Subcutaneous adipose tissue (tissue), 4 donors: ENCODE measurements around the gene ZNF618. TPM values are rescaled to one million over a fixed set of nuclear protein-coding genes. Genes with fewer than 3 reads are reported as not detected.

Experiments
- total RNA-seq, 4 donors: library from RNA; depleted of rRNA; stranded (reverse); fragments of >200 nt; gene quantifications; one replicate each; pipeline ENCODE4 v1.1.0, GENCODE V29; 2016
- TF ChIP-seq, protein P1 (sequence below): fragments of 450-650 bp; IDR thresholded peaks from one replicate; pipeline ENCODE4 v1.5.1; 2016; ENCODE audit warnings: low read depth, mild to moderate bottlenecking, control low read depth, antibody characterized with exemption, moderate library complexity

The ZNF618 gene
- total RNA-seq, 4 donors from 2014 or later = 3.7 to 7.7 (median 4.4) TPM

DNA sequence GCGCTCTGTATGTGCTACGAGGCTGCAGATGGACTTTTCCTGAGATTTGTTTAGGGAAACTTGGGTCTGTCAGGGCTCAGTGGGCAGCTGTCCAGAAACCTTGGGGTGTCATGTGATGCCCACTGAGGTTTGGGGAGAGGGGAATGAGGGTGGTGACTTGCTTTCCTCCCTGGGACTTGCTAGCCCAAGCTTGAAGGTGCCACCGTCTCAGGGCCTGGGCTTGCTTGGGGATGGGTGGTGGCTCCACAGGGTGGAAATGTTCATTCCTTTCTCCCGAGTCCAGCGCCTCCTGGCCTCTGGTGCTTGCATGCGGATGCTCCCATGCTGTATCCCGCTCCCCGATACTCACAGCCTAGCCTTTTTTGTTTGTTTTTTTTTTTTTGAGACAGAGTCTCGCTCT lies 33.3 kb downstream of the ZNF618 start:
- TF ChIP-seq, protein P1, sequence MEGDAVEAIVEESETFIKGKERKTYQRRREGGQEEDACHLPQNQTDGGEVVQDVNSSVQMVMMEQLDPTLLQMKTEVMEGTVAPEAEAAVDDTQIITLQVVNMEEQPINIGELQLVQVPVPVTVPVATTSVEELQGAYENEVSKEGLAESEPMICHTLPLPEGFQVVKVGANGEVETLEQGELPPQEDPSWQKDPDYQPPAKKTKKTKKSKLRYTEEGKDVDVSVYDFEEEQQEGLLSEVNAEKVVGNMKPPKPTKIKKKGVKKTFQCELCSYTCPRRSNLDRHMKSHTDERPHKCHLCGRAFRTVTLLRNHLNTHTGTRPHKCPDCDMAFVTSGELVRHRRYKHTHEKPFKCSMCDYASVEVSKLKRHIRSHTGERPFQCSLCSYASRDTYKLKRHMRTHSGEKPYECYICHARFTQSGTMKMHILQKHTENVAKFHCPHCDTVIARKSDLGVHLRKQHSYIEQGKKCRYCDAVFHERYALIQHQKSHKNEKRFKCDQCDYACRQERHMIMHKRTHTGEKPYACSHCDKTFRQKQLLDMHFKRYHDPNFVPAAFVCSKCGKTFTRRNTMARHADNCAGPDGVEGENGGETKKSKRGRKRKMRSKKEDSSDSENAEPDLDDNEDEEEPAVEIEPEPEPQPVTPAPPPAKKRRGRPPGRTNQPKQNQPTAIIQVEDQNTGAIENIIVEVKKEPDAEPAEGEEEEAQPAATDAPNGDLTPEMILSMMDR = no peak

DNA sequence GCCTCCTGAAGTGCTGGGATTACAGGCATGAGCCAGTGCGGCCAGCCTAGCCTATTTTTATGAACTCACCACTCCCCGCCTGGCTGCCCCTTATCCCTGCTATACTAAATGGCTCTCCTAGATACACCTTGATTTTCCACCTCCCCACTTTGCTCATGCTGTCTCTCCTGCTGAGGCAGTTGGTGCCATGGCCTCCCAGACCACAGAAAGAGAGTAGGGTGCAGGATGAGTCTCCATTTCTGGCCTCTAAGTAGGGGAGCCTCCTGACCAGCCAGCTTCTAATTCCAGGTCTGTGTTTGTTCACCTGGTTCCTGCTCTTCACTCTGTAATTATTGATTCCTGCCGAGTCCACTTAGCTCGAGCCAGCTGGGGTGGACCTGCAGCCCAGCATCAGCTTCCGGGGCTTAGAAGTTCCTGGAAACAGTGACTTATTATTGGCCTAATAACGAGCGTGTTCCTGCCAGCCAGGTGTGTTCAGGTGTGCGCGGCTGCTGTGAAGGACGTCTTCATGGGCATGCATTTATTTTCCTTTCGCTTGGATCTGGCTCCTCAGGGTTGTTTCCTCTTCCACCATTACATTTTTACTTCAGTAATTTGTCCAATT lies 34.0 kb downstream of the ZNF618 start:
- TF ChIP-seq, protein P1 = no peak

DNA sequence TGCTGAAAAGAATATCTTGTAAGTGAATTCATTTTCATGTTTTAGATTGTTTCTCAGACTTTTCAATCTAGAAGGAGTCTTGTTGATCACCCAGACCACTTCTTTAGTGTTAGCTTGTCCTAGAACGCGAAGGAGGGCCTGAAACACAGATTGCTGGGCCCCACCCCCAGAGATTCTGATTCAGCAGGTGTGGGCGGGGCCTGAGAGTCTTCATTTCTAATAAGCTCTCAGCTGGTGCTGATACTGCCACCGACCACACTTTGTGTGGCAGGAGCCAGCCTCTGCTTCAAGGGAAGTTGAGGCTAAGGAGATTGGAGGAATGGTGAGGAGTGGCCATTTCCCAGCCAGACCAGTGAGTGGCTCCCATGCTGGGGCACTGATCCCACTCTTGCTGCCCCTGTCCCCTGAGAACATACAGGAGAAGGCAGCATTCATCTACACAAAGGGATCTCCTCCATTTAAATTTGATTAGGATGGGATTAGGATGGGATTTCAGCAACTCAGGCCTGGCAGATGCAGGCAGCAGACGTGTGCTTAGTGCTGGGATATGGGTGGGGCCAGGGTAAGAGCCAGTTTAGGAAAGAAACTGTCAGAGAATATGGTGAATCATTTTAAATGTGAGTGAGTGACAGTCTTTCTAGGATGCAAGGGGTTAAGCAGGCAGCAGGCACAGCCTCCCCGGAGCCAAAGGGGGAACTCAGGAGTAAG lies 35.9 kb downstream of the ZNF618 start:
- TF ChIP-seq, protein P1 = no peak

DNA sequence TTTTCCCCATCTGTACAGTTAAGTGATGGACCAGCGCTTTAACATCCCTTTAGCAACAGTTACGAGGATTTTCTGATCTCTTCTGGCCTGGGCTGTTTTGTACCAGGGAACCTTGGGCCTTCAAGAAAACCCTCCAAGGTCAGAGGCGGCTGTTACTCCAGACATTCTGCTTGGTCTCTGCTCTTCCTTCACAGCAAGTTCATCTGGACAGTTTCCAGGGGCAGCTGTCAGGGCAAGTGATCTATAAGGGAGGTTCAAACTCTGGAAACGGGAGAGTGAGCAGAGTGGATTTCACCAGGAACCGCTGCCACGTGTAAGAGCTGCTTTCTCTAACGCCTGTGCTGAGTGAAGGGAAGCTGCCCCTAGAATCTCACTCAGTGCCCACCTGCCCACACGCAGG lies 36.7 kb downstream of the ZNF618 start:
- TF ChIP-seq, protein P1 = no peak

DNA sequence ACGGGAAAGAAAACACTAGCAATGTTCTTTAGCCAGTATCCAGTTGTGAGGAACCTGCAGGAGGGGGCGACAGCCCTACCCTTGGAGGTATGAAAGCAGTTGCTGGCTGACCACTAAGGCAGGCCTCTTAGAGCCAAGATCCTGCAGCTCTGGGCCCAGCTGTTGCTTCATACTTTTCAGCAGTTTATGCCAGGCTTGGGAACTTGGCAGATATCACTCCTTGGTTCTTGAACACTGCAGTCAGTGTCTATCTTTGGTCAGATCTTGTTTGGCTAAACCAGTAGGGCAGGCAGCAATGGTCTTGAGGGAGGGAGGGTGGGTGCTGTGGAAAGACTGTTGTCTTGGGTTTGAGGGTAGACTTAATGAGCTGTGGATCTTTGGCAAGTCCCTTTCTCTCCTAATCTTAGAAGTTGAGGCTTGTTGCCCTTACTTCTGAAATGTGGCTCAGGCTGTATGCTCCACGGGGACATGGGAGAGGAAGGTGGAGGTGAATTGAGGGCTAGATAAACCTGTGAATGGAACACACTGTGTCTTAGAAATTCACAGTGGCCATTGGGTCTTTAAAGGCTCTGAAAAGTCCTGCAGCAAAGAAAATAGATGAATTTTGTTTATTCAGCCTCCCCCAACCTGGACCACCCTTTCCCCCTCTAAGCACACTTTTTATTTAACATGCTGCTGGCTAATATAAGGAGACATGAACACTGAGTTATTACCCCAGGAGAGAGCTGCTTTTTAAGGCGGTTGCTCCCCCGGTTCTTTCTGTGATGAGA lies 37.5 kb downstream of the ZNF618 start:
- TF ChIP-seq, protein P1 = no peak

DNA sequence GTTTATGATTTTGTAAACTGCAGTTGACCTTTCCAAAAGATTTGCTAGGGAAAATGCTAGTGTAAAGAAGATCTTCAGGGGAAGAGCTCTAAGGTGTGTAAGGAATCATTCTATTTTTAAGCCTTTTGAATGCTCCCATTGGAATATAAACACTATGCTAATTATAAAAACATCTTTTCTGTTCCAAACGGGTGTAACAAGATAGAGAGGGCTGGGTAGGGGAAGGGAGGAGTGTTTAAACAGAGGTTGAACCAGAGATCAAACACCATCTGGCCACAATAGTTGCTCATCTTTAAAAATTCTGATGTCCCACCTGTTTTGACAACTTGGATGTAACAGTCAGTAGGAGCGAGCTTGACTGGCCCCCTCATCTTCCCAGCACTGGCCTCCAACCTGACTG lies 38.4 kb downstream of the ZNF618 start:
- TF ChIP-seq, protein P1 = no peak

DNA sequence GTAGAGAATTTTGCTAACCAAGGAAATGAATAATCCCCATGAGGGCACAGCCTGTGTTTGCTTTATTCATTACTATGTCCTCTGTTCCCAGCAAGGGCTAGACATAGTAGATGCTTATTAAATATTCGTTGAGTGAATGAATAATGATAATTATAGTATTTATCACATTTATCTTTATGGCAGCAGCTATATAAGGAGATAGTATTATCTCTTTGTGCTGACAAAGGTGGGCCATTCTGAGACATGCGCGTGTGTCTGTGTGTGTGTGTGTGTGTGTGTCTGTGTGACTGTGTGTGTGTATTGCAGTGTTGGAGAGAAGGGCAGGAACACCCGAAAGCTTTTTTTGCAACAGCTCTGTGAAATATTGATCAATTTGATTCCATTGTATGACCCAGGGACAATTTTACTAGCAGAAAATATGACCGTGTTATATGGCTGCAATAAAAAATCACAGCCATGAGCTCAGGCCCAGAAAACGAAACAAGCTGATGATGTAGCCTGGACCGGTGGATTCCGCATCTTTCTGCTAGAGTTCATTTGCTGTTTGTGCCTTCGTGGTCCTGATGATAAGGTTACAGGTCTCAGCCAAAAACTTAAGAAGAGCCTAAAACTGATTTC lies 39.8 kb downstream of the ZNF618 start:
- TF ChIP-seq, protein P1 = no peak
